SKM-1 (cell line): ENCODE data around the gene CACNB4.
"Not testable (repeated sequence)": the region's sequence is repeated elsewhere in the genome, so short reads cannot be mapped to it uniquely, and the experiment has no call there.

ENCODE experiments used
- DNase-seq: peaks from one replicate; lab custom pipeline; 2025; ENCODE audit not compliant: unreplicated experiment; lab: John Stamatoyannopoulos, UW

Gene CACNB4

GRCh38 chr2:152024477-152024876, 74.4 kb downstream of the CACNB4 start:
- no peak for DNase-seq

GRCh38 chr2:152022090-152022489, 76.8 kb downstream of the CACNB4 start:
- DNase-seq = no peak

GRCh38 chr2:152021001-152021400, 77.8 kb downstream of the CACNB4 start:
- DNase-seq = not testable (repeated sequence)

DNA sequence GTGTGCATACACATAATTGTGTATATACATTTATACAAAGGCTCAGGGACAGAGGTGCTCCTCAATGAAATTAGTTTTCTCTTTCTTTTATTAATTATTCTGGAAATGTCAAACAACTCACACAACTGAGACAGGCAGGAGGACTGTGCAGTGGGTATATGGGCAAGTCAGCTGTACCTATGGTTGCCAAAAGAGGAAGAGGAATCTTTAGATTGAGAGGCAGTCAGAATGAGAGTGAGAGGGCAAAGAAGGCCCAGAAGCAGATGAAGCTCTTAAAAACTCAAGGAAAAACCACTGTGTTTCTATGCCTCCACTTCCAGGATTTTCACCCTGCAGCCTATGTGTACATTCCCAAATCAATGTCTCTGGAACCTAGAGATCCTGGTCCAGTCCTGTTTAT, 79.1 kb downstream of the CACNB4 start:
- DNase-seq = no peak

GRCh38 chr2:152016181-152017120, 82.4 kb downstream of the CACNB4 start:
- no peak for DNase-seq

GRCh38 chr2:152015552-152015951, 83.3 kb downstream of the CACNB4 start:
- no peak for DNase-seq

DNA sequence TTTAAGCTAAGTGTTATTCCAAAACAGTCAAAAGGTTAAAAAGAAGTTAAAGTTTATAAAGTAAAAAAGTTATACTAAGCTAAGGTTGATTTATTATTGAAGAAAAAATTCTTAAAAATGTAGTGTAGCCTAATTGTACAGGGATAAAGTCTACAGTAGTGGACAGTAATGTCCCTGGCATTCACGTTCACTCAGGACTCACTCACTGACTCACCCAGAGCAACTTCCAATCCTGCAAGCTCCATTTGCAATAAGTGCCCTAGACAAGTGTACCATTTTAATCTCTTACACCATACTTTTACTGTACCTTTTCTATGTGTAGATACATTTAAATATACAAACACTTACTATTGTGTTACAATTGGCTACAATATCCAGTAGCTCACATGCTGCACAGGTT, 86.1 kb downstream of the CACNB4 start:
- no peak for DNase-seq

GRCh38 chr2:152011724-152012123, 87.1 kb downstream of the CACNB4 start:
- no peak for DNase-seq

- DNase-seq = no peak
Measured at GRCh38 chr2:152005607-152006006, 93.2 kb downstream of the CACNB4 start.

DNA sequence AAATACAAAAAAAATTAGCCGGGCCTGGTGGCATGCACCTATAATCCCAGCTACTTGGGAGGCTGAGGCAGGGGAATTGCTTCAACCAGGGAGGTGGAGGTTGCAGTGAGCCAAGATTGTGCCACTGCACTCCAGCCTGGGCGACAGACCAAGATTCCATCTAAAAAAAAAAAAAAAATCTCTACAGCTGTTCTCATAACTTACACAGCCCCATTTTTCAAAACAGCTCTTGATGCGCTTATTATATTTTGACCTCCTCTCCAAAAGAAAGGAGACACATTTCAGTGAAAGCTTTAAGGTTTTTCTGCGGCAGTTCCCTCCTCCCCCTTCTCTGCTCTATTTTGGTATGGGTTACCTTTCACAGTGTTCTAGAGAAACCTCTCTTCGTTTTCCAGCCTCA, 95.6 kb downstream of the CACNB4 start:
- not testable (repeated sequence) for DNase-seq

DNA sequence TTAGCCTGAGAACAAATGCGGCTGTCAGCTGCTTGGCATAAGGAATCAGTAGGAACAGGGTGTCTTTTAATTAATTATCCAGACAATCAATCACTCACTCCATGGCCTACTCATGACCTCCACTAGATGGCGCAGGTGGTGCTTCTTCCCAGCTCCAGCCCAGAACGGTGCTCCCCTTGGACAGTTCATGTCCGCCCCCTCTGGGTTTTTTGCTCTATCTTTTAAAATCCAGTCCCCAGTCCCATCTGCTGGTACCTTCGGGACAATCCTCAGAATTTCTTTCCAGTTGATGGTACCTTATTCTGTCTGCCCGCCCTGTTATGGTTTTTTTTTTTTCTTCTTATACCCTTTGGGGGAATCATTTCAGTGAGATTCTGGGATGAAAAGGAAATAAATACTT, 99.8 kb downstream of the CACNB4 start:
- peak; percentile 45 for DNase-seq

GRCh38 chr2:151996243-151997003, 102.4 kb downstream of the CACNB4 start:
- no peak for DNase-seq

DNA sequence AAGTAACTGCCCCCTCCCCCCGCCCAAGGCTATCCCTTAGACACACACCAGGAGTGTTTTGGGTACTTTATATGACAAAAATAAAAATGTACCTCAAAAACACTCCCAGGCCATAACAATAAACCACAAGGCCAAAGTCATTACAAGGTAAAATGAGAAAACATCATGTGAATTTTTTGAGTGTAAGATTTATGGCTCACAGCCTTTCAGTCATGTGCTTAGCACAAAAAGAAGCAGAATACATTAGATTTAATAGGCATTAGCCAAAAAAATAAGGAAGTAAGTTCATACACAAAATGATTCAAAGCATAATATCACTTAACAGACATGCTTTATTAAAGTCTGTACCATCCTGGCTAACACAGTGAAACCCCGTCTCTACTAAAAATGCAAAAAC, 103.7 kb downstream of the CACNB4 start:
- DNase-seq = no peak

DNA sequence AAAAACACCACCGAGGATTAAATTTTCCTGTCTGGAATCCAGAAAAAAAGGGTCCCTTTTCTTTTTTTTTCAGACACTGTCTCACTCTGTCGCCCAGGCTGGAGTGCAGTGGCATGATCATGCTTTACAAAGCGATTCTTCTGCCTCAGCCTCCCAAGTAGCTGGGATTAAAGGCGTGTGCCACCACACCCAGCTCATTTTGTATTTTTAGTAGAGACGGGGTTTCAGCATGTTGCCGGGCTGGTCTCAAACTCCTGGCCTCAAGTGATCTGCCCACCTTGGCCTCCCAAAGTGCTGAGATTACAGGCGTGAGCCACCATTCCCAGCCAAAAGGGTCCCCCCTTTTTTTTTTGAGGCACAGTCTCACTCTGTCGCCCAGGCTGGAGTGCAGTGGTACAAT, 104.7 kb downstream of the CACNB4 start:
- not testable (repeated sequence) for DNase-seq

- DNase-seq = no peak
Measured at GRCh38 chr2:151991010-151991409, 107.8 kb downstream of the CACNB4 start.

DNA sequence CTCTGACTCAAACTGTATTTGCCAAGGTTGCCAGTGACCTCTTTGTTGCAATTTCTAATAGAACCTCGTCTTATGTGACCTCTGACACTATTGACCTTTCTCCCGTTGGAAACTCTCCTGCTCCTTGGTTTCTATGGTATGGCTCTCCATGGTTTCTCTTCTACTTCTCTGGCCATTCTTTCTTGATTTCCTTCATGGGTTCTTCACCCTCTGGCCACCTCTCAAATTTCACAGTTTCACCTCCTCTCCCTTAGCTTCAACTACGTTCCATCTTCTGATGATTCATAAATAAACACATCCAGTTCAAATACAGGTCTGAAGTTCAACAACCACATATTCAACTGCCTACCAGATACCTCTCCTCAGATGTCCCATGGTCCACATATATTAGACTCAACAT, 109.5 kb downstream of the CACNB4 start:
- no peak for DNase-seq

DNA sequence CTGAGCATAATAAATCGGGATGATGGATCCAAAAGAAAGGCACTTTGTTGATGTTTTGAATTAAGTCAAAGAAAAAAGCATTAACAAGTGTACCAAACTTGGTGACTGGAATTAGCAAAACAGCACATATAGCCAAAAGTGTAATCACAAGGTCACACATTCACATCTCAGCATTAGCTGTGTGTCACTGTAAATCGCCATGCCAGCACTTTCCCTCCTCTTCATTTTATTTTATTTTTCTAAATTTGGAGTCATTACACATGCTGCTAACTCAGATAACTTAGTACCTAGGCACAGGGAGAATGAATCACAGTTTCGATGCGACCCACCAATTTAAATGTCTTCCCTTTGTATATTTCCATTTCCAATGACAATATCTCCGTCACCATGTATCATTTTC, 111.4 kb downstream of the CACNB4 start:
- no peak for DNase-seq

DNA sequence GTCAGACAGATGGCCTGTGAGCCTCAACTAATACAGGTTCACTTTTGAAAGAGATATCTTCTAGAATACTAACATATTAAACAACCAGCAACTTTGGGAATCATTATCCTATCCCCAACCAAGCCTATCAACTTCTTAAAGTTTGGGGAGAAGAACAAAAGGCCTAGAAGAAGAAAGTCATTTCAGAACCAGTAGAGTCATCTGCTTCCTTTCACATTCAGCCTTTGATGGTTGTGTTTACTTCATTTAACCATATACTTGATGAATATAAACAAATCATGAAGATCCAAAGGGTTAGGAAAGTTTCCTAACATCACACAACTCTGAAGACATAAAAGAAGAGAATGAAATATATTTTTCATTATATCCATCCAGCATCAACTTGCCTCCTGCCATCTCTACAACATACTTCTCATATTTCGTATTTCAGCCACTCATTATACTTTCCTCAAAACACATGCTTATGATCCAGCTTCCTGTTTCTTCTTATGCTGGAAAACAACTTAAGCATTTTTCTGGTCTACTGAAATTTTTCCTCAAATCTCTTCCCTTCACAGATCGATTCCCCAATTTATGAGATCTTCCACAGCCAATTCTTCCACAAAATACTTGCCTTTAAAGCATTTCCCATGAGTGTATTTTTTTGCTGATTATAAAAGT, 114.3 kb downstream of the CACNB4 start:
- no peak for DNase-seq

- DNase-seq = no peak
Measured at GRCh38 chr2:151983221-151983620, 115.6 kb downstream of the CACNB4 start.

DNA sequence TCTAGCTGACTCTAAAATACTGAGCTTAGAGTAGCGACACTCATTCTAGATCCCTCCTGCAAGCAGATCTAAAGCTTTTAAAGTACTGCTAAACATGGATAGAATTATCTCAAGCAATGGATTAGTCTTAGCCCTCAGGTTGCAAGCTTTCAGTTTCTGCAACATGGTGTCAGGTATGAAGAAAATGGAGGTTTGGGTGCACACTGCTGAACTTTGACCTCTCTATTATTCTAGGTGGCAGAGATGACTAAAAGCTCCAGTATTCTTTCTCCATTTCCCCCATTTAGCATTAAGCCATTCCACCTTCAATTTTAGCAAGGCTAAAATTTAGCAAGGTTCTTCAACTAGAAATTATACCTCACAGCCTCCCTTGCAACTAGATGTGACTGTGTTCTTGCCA, 117.0 kb downstream of the CACNB4 start:
- no peak for DNase-seq

- DNase-seq = no peak
Measured at GRCh38 chr2:151979694-151980093, 119.2 kb downstream of the CACNB4 start.

DNA sequence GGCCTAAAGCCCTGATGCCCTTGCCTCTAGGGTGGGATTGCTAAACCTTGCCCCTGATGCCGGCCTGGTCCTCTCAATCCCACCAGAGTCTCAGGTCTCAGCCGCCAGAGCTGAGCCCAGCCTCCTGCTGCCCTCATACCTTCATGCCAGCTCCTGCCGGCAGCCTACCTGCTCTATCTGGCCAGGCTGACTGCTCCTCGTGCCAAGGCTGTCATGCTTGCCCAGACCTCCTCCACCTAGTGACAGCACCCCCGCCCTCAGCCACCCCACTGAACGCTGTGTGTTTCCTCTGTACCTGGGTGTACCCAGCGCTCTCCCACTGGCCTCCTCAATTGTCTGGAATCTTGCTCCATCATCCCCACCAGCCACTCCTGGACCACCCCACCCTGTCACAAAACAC, 120.1 kb downstream of the CACNB4 start:
- DNase-seq = no peak
